ENCODE data around the gene VPS13D. TPM values are rescaled to one million over a fixed set of nuclear protein-coding genes. Genes with fewer than 3 reads are reported as not detected.

VPS13D gene
- total RNA-seq, 1 experiment from 2014 or later = 30.7 TPM

DNA sequence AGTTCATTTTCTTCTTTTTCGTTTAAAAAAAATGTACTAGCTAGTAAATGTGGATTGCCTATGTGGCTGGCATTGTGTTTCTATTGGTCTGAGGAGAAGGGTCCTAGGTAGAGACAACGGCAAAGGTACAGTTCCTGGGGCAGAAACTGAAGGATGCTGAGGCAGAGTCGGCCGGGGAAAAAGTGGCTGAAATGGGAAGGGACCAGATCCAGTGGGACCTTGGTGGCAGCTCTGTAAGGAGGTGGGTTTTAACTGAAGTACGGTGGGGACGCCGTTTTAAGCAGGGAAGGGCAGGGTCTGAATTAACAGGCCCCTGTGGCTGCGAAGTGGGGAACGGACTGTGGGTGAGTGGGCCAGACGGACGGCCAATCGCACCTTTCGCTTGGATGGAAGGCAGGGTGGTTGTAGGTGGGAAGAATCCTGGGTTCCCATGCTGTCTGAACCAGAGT, 420 bp upstream of the VPS13D start:
- no peaks in the 10 kb centered on the region for H3K9me2 ChIP-seq (replicated peaks; ENCODE audit: low read length)
- DNase-seq (no peak), ATAC-seq (no peak)
- H4K20me1 ChIP-seq (ENCODE audit: low read length) = no peaks in the 10 kb centered on the region
- H3K27ac ChIP-seq (ENCODE audit: low read length) = no peak overlapping the region
- no peak overlapping the region for H3K4me2 ChIP-seq (ENCODE audit: low read length)
- no peaks in the 10 kb centered on the region for H3K27me3 ChIP-seq (ENCODE audit: low read length)
- no peak overlapping the region for H3K9ac ChIP-seq (ENCODE audit: low read length)
- TF ChIP-seq EZH2phosphoT487 (IDR thresholded peaks at IDR 0.05; ENCODE audit: borderline replicate concordance, low read length) = no peak
- no peak for TF ChIP-seq CTCF (conservative IDR thresholded peaks at IDR 0.05; ENCODE audit: low read depth, low read length)
- TF ChIP-seq EZH2 (IDR thresholded peaks at IDR 0.05; ENCODE audit: low read length, unreplicated experiment) = no peak
- peaks cover 18% of the 10 kb centered on the region for H3K4me1 ChIP-seq (ENCODE audit: insufficient read depth, low read length)
- no TSS peak for BruUV-seq (replicated peaks)
- ChIA-PET POLR2A (ENCODE audit: unreplicated experiment) (no interaction called here), CTCF (no interaction called here)
- H3K79me2 ChIP-seq (ENCODE audit: low read length) = peaks cover 44% of the 10 kb centered on the region
- intact Hi-C loops (cut with micrococcal nuclease) = loop anchor here (1.0 kb wide), 1 partner anchor 47 kb away; no protein-coding TSS in a partner anchor
- peak overlapping the region; percentile 100; the same call in 1 of the 2 replicates for H3K4me3 ChIP-seq (ENCODE audit: low read length)
- 0 out of 2 replicates have a peak, but pooled peaks cover under 1% of the 10 kb centered on the region for H3K36me3 ChIP-seq (ENCODE audit: low read depth, low read length)
- H3F3A ChIP-seq (ENCODE audit: low read length, unreplicated experiment) = peaks cover 5% of the 10 kb centered on the region
- H3K9me3 ChIP-seq (ENCODE audit: low read length) = no peaks in the 10 kb centered on the region
- peak overlapping the region; percentile 83 for H2AFZ ChIP-seq (ENCODE audit: low read length)

DNA sequence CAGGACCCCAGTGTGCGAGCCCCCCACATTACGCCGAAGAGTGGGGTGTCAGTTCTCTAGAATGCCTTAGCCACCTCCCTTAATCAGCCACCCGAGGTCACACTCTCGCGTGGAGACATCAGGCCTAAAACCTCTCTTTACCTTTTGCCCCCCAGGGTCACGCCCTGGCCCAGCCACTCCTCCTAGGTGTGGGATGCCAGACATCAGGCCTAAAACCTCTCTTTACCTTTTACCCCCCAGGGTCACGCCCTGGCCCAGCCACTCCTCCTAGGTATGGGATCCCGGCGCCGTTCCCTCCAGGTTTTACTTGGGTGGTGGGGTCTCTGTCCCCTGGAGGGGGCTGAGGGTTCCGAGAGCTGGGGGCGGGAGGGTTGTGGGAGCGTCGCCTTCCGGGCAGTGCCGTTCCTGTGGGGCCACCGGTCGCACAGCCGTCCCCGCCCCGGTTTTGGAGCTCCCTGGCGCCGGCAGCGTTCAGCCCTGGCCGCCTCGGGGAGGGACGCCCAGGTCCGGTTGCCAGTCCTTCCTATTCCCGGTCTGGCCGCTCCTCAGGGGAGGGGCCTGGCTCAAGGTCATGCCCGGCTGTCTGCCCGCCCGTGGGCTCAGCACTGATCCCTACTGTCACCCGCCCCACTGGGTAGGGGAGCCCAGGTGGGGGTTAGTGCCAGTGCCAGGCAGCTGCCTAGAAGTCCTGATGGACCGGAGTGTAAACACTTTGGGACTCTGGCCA, 882 bp downstream of the VPS13D start:
- BruUV-seq (replicated peaks) = no TSS peak

More for the DNA sequence above, 882 bp downstream of the VPS13D start:
- H3K27ac ChIP-seq (ENCODE audit: low read length) = peak overlapping the region; percentile 15; the same call in 1 of the 2 replicates
- TF ChIP-seq EZH2 (IDR thresholded peaks at IDR 0.05; ENCODE audit: low read length, unreplicated experiment) = no peak
- TF ChIP-seq CTCF (conservative IDR thresholded peaks at IDR 0.05; ENCODE audit: low read depth, low read length) = no peak
- TF ChIP-seq EZH2phosphoT487 (IDR thresholded peaks at IDR 0.05; ENCODE audit: borderline replicate concordance, low read length) = no peak
- no peaks in the 10 kb centered on the region for H4K20me1 ChIP-seq (ENCODE audit: low read length)
- CTCF ChIA-PET = interaction anchor here (0.7 kb wide), 1 partner anchor 211 kb away, joined by 3 read pairs; the partner anchor contains the start of gene MIIP
- H3K4me3 ChIP-seq (ENCODE audit: low read length) = peak overlapping the region; percentile 100
- peaks cover 18% of the 10 kb centered on the region for H3K4me1 ChIP-seq (ENCODE audit: insufficient read depth, low read length)
- peak overlapping the region; percentile 91 for H3K9ac ChIP-seq (ENCODE audit: low read length)
- H2AFZ ChIP-seq (ENCODE audit: low read length) = peak overlapping the region; percentile 63
- intact Hi-C loops (cut with micrococcal nuclease) = no loop called here
- no peaks in the 10 kb centered on the region for H3K9me2 ChIP-seq (replicated peaks; ENCODE audit: low read length)
- H3K4me2 ChIP-seq (ENCODE audit: low read length) = peak overlapping the region; percentile 98
- H3K79me2 ChIP-seq (ENCODE audit: low read length) = peaks cover 46% of the 10 kb centered on the region
- no peaks in the 10 kb centered on the region for H3K27me3 ChIP-seq (ENCODE audit: low read length)
- peaks cover 5% of the 10 kb centered on the region for H3F3A ChIP-seq (ENCODE audit: low read length, unreplicated experiment)
- DNase-seq (peak; percentile 18), ATAC-seq (peak; percentile 58)
- no peaks in the 10 kb centered on the region for H3K9me3 ChIP-seq (ENCODE audit: low read length)
- POLR2A ChIA-PET (ENCODE audit: unreplicated experiment) = no interaction called here
- peaks cover 6% of the 10 kb centered on the region; the same call in 1 of the 2 replicates for H3K36me3 ChIP-seq (ENCODE audit: low read depth, low read length)

Measured in PC-3 (cell line).